Measurements from ENCODE around the gene AKAIN1. TPM values are rescaled to one million over a fixed set of nuclear protein-coding genes. Genes with fewer than 3 reads are reported as not detected.
A peak's percentile ranks its signal among the peaks of the same experiment; 100 is the strongest.

Gene AKAIN1
- total and polyA plus RNA-seq, 2 of the 4 experiments (the other 2 are of a cell fraction) = not detected

DNA sequence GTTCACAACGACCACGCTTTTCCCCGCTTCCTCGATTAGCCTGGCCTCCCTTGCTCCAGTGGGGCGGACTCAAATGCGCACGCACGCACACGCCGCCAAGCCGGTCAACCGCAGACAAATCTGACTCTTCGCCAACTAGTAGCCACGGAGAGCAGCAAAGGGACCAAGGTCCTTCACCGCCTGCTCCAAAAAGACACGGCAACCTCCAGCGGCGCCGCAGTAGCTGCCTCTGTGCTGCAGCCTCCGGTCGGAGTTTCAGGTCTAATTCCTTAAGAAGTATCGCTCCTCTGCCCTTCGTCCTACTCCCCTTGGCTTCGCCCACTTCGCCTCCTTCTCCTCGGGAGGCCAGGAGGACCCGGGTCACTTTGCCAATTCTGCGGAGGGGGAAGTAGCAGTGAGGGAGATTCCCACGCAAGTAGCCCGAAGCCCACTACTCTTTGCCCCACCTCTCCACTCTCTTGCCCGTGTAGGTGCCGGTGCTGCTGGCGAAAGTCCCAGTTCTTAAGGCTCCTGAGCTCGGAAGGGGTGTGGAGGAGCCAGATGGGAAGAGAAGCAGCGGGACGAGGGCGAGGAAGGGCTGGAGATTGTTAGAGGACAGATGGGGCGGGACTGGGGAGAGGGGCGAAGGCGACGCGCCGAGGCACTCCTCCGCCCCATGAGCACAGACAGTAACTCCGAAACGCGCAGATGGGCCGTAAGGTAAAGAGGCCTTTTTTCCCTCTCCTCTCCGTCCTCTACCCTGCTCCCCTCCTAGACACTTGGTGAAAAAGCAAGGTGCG is 615 bp downstream of the AKAIN1 start:
- H2BK20ac ChIP-seq (ENCODE audit: low read depth, low read length) = no peak overlapping the region
- no peak overlapping the region for H3K27ac ChIP-seq (ENCODE audit: insufficient read depth, low read length)
- H2AFZ ChIP-seq (replicated peaks; ENCODE audit: low read length, poor library complexity) = peak overlapping the region; percentile 68
- no peak overlapping the region for H4K91ac ChIP-seq (ENCODE audit: insufficient read depth, low read depth, low read length)
- no peaks in the 10 kb centered on the region for H3K4me1 ChIP-seq (ENCODE audit: control insufficient read depth, insufficient read depth, low read length)
- dilution Hi-C loops (cut with HindIII; ENCODE audit: low sequenced_read_pairs, unreplicated experiment) = no loop called here
- H4K5ac ChIP-seq (ENCODE audit: low read depth, low read length) = no peak overlapping the region
- H3K9ac ChIP-seq (ENCODE audit: low read depth, low read length) = no peak overlapping the region
- intact Hi-C loops (cut with micrococcal nuclease) = no loop called here
- 2% methylated on average over 7 of the region's 50 CpGs; no CpG with 5 or more reads in 1 of the 2 experiments for WGBS, 2 experiments (ENCODE audit: extremely low coverage in 2 of 2, insufficient read length in 1 of 2)
- ChIA-PET CTCF (no interaction called here), POLR2A (ENCODE audit: unreplicated experiment) (no interaction called here)
- peak overlapping the region; percentile 41; the same call in 1 of the 2 replicates for H3K4me2 ChIP-seq (ENCODE audit: low read depth, low read length)
- peaks cover 6% of the 10 kb centered on the region; the same call in 1 of the 2 replicates for H3K27me3 ChIP-seq (ENCODE audit: control insufficient read depth, insufficient read depth, low read length)
- H3K9me1 ChIP-seq (ENCODE audit: insufficient read depth, low read length) = no peaks in the 10 kb centered on the region
- no peak overlapping the region for H2BK5ac ChIP-seq (ENCODE audit: low read depth, low read length, poor library complexity, severe bottlenecking)
- H3K79me1 ChIP-seq (ENCODE audit: low read depth in 1 of 2, low read length in 2 of 2) = no peaks in the 10 kb centered on the region
- H3K14ac ChIP-seq (replicated peaks; ENCODE audit: low read depth, low read length) = no peak overlapping the region
- in situ Hi-C loops (cut with MboI; ENCODE audit: low sequenced_read_pairs) = no loop called here
- no peak overlapping the region for H3K4ac ChIP-seq (ENCODE audit: low read depth, low read length)
- no peak overlapping the region for H3K23ac ChIP-seq (ENCODE audit: low read depth, low read length)
- no peaks in the 10 kb centered on the region for H3K9me3 ChIP-seq (ENCODE audit: control insufficient read depth, insufficient read depth, low read length)
- no peak; the same call in 1 of the 2 replicates for ATAC-seq (ENCODE audit: low read depth)
- H4K8ac ChIP-seq (ENCODE audit: low read depth in 2 of 2, low read length in 2 of 2) = no peak overlapping the region
- peak overlapping the region; percentile 37 for H2AK9ac ChIP-seq (replicated peaks; ENCODE audit: low read depth, low read length, poor library complexity)
- no peak overlapping the region for H3K56ac ChIP-seq (ENCODE audit: extremely low read depth, insufficient read depth, low read length)
- no TSS peak for BruUV-seq (replicated peaks)
- no peak for DNase-seq
- no peak overlapping the region for H2BK120ac ChIP-seq (ENCODE audit: low read depth, low read length)
- no peak overlapping the region for H3K18ac ChIP-seq (ENCODE audit: low read depth, low read length)
- no peak overlapping the region for H2BK15ac ChIP-seq (ENCODE audit: low read depth, low read length)
- H3K4me3 ChIP-seq (ENCODE audit: insufficient read depth, low read depth, low read length) = no peak overlapping the region
- H2AK5ac ChIP-seq (ENCODE audit: low read depth, low read length) = no peak overlapping the region
- H3K36me3 ChIP-seq (ENCODE audit: control insufficient read depth, insufficient read depth, low read length) = no peaks in the 10 kb centered on the region
- TF ChIP-seq MAFK (IDR thresholded peaks at IDR 0.05; ENCODE audit: low read depth, low read length) = no peak
- no peak for TF ChIP-seq SMC3 (IDR thresholded peaks at IDR 0.05; ENCODE audit: low read depth, low read length)
- no peak for TF ChIP-seq NFE2L2 (IDR thresholded peaks at IDR 0.05; ENCODE audit: low read depth, low read length)
- no peak for TF ChIP-seq CHD1 (IDR thresholded peaks at IDR 0.05; ENCODE audit: low read depth, low read length)
- TF ChIP-seq MAZ (IDR thresholded peaks at IDR 0.05; ENCODE audit: borderline replicate concordance, low read depth, low read length) = no peak
- TF ChIP-seq CTCF (conservative IDR thresholded peaks at IDR 0.05; ENCODE audit: low read depth, low read length) = no peak
- no peak for TF ChIP-seq ELK1 (IDR thresholded peaks at IDR 0.05; ENCODE audit: borderline replicate concordance, low read depth, low read length)
- TF ChIP-seq RFX5 (IDR thresholded peaks at IDR 0.05; ENCODE audit: low read depth, low read length) = no peak
- no peak for TF ChIP-seq CEBPB (IDR thresholded peaks at IDR 0.05; ENCODE audit: low read depth, low read length)
- no peak for TF ChIP-seq USF2 (IDR thresholded peaks at IDR 0.05; ENCODE audit: low read depth, low read length)
- TF ChIP-seq FOS (IDR thresholded peaks at IDR 0.05; ENCODE audit: low read depth, low read length) = no peak
- no peak for TF ChIP-seq BHLHE40 (IDR thresholded peaks at IDR 0.05; ENCODE audit: low read depth, low read length)
- no peak for TF ChIP-seq RAD21 (IDR thresholded peaks at IDR 0.05; ENCODE audit: low read length)
- TF ChIP-seq POLR2A (IDR thresholded peaks at IDR 0.05; ENCODE audit: low read depth, low read length) = no peak
- TF ChIP-seq RCOR1 (IDR thresholded peaks at IDR 0.05; ENCODE audit: insufficient replicate concordance, low read length) = no peak
- no peak for TF ChIP-seq MXI1 (IDR thresholded peaks at IDR 0.05; ENCODE audit: borderline replicate concordance, low read depth, low read length)
- H4K20me1 ChIP-seq (ENCODE audit: insufficient read depth, low read length) = no peaks in the 10 kb centered on the region

All from IMR-90 (cell line).